ENCODE measurements around the gene ZG16.
A peak's percentile ranks its signal among the peaks of the same experiment; 100 is the strongest.
"Not testable (repeated sequence)": the region's sequence is repeated elsewhere in the genome, so short reads cannot be mapped to it uniquely, and the experiment has no call there.

Gene ZG16

GRCh38 chr16:29787155-29787554 lies 9.1 kb downstream of the ZG16 start:
- not testable (repeated sequence) for DNase-seq (ENCODE audit: low read depth)

DNA sequence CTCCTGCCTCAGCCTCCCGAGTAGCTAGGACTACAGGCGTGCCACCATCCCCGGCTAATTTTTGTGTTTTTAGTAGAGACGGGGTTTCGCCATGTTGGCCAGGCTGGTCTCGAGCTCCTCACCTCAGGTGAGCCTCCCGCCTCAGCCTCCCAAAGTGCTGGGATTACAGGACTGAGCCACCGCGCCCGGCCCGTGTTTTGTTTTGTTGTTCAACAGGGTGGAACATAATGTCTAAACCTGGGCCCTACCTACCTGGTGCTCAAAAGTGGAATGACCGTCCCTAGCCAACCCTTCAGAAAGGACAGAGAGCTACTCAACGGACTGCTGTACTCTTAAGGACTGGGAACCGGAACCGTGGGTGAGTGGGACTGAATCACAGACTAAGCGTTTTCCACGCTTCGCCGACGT lies 11.7 kb downstream of the ZG16 start:
- DNase-seq (ENCODE audit: low read depth): no peak

DNA sequence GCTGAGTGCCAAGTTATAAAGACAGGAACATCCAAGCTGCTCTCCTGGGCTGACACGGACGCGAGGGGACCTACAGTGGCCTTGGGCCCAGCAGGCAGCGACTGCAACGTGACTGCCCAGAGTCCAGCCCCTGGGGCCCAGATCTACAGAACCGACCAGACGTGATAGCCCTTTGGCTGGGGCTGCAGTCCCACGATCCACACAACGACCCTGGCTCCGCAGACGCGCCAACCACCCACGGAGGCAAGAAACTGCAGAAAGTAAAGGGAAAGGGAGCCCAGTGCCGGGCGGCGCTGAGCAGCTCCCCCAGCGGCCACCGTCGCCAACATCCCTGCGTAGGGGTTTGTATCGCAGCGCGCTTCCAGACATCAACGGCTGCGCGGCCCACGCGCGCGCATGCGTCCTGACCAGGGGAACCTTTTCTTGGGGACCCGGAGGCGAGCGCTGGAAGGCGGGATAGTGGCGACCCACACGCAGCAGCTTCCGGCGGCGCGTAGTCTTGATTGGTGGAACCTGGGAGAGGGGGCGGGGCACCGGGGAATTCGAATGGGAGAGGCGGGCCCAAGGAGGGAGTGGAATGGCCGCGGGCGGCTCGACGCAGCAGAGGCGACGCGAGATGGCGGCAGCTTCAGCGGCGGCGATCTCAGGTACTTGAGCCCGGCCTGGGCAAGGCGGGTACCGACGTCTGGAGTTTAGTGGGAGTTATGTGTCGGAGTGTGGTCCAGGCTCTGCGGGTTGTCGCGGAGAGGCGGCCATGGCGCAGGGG lies 12.3 kb downstream of the ZG16 start, which contains the start of gene KIF22:
KIF22 (plus strand) TSS at position 569 of the 766 bp plus-strand sequence; CDS start at position 578, 9 bp downstream.
- peak; percentile 98 for DNase-seq (ENCODE audit: low read depth)

GRCh38 chr16:29790949-29791844 lies 13.1 kb downstream of the ZG16 start:
- no peak for DNase-seq (ENCODE audit: low read depth)

- no peak for DNase-seq (ENCODE audit: low read depth)
Observed at GRCh38 chr16:29791845-29792807, 14.1 kb downstream of the ZG16 start.

DNA sequence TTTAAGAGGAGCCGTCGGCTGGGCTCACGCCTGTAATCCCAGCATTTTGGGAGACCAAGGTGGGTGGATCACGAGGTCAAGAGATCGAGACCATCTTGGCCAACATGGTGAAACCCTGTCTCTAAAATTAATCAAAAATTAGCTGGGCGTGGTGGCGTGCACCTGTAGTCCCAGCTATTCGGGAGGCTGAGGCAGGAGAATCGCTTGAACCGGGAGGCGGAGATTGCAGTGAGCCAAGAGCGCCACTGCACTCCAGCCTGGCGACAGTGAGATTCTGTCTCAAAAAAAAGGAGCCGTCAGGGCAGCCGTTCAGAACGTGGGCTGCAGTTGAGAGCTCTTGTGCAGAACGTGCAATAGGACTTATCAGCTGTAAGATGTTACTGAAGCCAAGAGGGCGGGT lies 15.1 kb downstream of the ZG16 start:
- not testable (repeated sequence) for DNase-seq (ENCODE audit: low read depth)

- DNase-seq (ENCODE audit: low read depth): no peak
Observed at GRCh38 chr16:29794231-29794710, 16.2 kb downstream of the ZG16 start.

- no peak for DNase-seq (ENCODE audit: low read depth)
Observed at GRCh38 chr16:29802416-29802935, 24.4 kb downstream of the ZG16 start.

DNA sequence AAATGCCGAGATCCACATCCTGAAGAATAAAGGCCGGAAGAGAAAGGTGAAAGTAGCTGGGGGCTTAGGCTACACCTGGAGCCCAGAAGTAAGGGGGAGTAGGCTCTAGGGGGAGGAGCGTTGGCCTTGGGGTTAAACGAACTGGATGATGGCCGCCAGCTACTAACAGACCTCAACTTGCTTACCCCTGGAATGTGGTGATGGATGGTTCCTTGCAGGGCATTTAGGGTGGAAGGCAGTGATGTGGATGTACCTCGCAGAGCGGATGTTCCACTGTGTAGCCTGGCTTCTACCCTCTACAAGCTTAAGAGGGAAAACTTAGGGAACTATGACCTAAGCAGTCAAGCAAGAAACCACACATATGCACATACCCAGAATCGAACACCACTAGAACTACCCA lies 26.0 kb downstream of the ZG16 start:
- no peak for DNase-seq (ENCODE audit: low read depth)

GRCh38 chr16:29804455-29805231 lies 26.6 kb downstream of the ZG16 start:
- DNase-seq (ENCODE audit: low read depth): no peak

GRCh38 chr16:29805232-29806098 lies 27.4 kb downstream of the ZG16 start:
- peak; percentile 94 for DNase-seq (ENCODE audit: low read depth)

DNA sequence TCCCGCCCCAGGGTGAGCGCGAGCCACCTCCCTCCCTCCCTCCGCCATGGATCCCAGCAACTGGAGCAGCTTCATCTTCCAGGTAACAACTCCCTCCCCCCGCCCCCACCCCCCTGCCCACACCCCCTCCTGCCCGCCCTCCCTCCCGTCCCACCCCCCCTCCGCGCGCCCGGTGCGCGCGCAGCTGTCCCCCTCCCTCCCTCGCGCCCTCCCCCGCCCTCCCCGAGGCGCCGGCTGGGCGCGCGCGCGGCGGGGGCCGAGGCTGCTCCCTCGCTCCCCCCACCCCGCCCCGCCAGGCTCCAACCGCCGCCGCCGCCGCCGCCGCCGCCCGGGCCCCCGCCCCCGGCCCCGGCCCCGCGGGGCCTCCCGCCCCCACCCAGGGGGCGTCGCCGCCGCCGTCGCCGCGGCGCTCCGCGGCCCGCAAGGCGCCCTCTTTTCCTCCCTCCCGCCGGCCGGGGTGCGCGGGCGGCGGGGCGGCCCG lies 28.1 kb downstream of the ZG16 start, which contains the start of gene MAZ:
MAZ (plus strand) TSS at position 431 of the 481 bp plus-strand sequence. CDS start 173 bp downstream, outside the sequence.
- DNase-seq (ENCODE audit: low read depth): peak; percentile 91

GRCh38 chr16:29806641-29807425 lies 28.8 kb downstream of the ZG16 start:
- peak; percentile 27 for DNase-seq (ENCODE audit: low read depth)

- DNase-seq (ENCODE audit: low read depth): peak; percentile 92
Observed at GRCh38 chr16:29807426-29808218, 29.6 kb downstream of the ZG16 start.

- DNase-seq (ENCODE audit: low read depth): no peak
Observed at GRCh38 chr16:29808219-29808900, 30.3 kb downstream of the ZG16 start.

DNA sequence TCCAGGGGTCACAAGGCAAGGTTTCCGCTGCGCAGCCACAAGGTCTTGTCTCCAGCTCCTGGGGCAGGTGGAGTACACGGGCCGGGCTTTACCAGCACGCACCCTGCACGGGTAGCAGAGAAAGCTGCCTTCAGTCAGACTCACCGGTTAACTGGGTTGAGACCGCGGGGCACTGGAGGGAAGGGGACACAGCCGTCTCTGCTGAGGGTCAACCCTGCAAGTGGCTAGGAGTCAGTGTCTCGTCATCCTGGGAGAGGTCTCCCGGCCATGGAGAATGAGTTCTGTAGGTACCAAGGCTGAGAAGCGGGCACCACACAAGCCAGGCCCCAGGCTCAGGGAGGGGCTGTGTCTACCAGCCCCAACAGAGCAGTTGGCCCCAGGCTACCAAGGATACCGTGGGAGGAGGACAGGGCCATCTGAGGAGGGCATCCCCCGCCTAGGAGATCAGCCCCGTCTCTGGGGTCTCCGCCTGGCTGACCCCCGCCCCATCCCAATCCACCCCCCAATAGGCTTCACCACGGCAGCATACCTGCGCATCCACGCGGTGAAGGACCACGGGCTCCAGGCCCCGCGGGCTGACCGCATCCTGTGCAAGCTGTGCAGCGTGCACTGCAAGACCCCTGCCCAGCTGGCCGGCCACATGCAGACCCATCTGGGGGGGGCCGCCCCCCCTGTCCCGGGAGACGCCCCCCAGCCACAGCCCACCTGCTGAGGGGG lies 31.1 kb downstream of the ZG16 start:
- DNase-seq (ENCODE audit: low read depth): no peak

Data from amniotic epithelial cell (primary cell).